ENCODE data around the gene ZP1. TPM values are rescaled to one million over a fixed set of nuclear protein-coding genes. Genes with fewer than 3 reads are reported as not detected.

ZP1 gene
- total and polyA plus RNA-seq, 2 of the 13 experiments (the other 11 are each of a cell fraction or from before 2014, with no cell fraction given), result 0.16 TPM; not detected in 1

- peak; percentile 76; the same call in 1 of the 2 replicates for TF ChIP-seq ZNF788 (CRISPR knock-in tag; IDR thresholded peaks at IDR 0.05; ENCODE audit: borderline replicate concordance)
- peak; percentile 78 for TF ChIP-seq KMT2B (CRISPR knock-in tag; IDR thresholded peaks at IDR 0.05)
- TF ChIP-seq, protein P1, sequence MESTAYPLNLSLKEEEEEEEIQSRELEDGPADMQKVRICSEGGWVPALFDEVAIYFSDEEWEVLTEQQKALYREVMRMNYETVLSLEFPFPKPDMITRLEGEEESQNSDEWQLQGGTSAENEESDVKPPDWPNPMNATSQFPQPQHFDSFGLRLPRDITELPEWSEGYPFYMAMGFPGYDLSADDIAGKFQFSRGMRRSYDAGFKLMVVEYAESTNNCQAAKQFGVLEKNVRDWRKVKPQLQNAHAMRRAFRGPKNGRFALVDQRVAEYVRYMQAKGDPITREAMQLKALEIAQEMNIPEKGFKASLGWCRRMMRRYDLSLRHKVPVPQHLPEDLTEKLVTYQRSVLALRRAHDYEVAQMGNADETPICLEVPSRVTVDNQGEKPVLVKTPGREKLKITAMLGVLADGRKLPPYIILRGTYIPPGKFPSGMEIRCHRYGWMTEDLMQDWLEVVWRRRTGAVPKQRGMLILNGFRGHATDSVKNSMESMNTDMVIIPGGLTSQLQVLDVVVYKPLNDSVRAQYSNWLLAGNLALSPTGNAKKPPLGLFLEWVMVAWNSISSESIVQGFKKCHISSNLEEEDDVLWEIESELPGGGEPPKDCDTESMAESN (CRISPR knock-in tag; conservative IDR thresholded peaks at IDR 0.05), result peak; percentile 48; the same call in 1 of the 2 replicates
- TF ChIP-seq POLR2AphosphoS5 (IDR thresholded peaks at IDR 0.05; ENCODE audit: low read depth, low read length), result peak; percentile 79
- TF ChIP-seq ZNF274 (CRISPR knock-in tag; IDR thresholded peaks at IDR 0.05), result peak; percentile 82
- TF ChIP-seq ASH2L (IDR thresholded peaks at IDR 0.05; ENCODE audit: insufficient read length, low read depth, low read length), result peak; percentile 91
- TF ChIP-seq E2F2 (CRISPR knock-in tag; IDR thresholded peaks at IDR 0.05; ENCODE audit: borderline replicate concordance), result peak; percentile 58; the same call in 1 of the 2 replicates
- TF ChIP-seq PHF20 (CRISPR knock-in tag; IDR thresholded peaks at IDR 0.05), result peak; percentile 89
- no peak for TF ChIP-seq ZNF326 (CRISPR knock-in tag; IDR thresholded peaks at IDR 0.05; ENCODE audit: borderline replicate concordance)
- TF ChIP-seq ZNF382 (CRISPR knock-in tag; IDR thresholded peaks at IDR 0.05; ENCODE audit: borderline replicate concordance), result no peak
- peak; percentile 76; the same call in 1 of the 2 replicates for TF ChIP-seq MTA1 (CRISPR knock-in tag; IDR thresholded peaks at IDR 0.05; ENCODE audit: borderline replicate concordance)
- TF ChIP-seq MTF2 (CRISPR knock-in tag; IDR thresholded peaks at IDR 0.05; ENCODE audit: borderline replicate concordance), result no peak
- no peak for TF ChIP-seq NR1H2 (CRISPR knock-in tag; IDR thresholded peaks at IDR 0.05; ENCODE audit: borderline replicate concordance, low read depth)
- 0 out of 2 replicates have a peak, but pooled peaks have one; percentile 72 for TF ChIP-seq NR0B2 (CRISPR knock-in tag; IDR thresholded peaks at IDR 0.05)
- TF ChIP-seq, protein P2, sequence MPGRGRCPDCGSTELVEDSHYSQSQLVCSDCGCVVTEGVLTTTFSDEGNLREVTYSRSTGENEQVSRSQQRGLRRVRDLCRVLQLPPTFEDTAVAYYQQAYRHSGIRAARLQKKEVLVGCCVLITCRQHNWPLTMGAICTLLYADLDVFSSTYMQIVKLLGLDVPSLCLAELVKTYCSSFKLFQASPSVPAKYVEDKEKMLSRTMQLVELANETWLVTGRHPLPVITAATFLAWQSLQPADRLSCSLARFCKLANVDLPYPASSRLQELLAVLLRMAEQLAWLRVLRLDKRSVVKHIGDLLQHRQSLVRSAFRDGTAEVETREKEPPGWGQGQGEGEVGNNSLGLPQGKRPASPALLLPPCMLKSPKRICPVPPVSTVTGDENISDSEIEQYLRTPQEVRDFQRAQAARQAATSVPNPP (CRISPR knock-in tag; IDR thresholded peaks at IDR 0.05), result 0 out of 2 replicates have a peak, but pooled peaks have one; percentile 48
Observed at GRCh38 chr11:60906132-60906972, 39.0 kb downstream of the ZP1 start, which contains the start of gene PRPF19 (continued).
